ENCODE measurements around the gene DGUOK.

DNA sequence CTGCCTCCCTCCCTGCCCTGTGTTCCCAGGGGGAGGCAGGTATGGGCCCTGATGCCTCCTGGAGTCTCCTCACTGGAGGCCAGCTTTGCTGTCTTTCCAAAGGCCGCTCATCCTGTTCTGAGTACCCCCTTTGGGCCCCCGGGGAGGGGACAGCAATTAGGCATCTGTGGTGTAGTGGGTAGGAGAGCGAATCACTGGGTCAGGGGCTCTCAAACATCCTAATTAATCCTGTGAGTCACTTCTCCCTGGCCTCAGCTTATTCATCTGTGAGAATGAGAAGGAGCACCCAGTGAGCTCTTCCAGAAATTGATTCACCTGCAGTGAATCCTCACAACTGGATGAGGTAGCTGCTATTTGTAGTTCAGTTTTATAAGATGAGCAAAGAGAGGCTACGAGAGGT lies 74.4 kb downstream of the DGUOK start:
- TF ChIP-seq, protein P1, sequence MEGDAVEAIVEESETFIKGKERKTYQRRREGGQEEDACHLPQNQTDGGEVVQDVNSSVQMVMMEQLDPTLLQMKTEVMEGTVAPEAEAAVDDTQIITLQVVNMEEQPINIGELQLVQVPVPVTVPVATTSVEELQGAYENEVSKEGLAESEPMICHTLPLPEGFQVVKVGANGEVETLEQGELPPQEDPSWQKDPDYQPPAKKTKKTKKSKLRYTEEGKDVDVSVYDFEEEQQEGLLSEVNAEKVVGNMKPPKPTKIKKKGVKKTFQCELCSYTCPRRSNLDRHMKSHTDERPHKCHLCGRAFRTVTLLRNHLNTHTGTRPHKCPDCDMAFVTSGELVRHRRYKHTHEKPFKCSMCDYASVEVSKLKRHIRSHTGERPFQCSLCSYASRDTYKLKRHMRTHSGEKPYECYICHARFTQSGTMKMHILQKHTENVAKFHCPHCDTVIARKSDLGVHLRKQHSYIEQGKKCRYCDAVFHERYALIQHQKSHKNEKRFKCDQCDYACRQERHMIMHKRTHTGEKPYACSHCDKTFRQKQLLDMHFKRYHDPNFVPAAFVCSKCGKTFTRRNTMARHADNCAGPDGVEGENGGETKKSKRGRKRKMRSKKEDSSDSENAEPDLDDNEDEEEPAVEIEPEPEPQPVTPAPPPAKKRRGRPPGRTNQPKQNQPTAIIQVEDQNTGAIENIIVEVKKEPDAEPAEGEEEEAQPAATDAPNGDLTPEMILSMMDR (IDR thresholded peaks at IDR 0.05 in 4 of 5, conservative IDR thresholded peaks at IDR 0.05 in 1 of 5) = no peak
- no peak for TF ChIP-seq POLR2A (IDR thresholded peaks at IDR 0.05)
